Caco-2 (cell line): ENCODE data around the gene DIS3L2. TPM values are rescaled to one million over a fixed set of nuclear protein-coding genes. Genes with fewer than 3 reads are reported as not detected.
"Not testable (repeated sequence)": the region's sequence is repeated elsewhere in the genome, so short reads cannot be mapped to it uniquely, and the experiment has no call there.

Source experiments
- BruUV-seq: library from RNA; stranded (reverse); fragments of 400-500 nt; replicated peaks from 2 replicates; lab custom pipeline; 2021; lab: Mats Ljungman, UMichigan
- CTCF ChIA-PET: fragments of 300-600 bp; sonication (Branson Sonifier 250); formaldehyde crosslinking; loops from one replicate; lab custom pipeline; 2022; ENCODE audit warnings: antibody characterized with exemption; lab: Charles Lee
- POLR2A ChIA-PET: fragments of 300-600 bp; sonication (Branson Sonifier 250); formaldehyde crosslinking; loops from one replicate; lab custom pipeline; 2022; ENCODE audit warnings: antibody characterized with exemption; lab: Charles Lee
- DNase-seq, 2 experiments: peaks; one replicate each; pipeline versions ENCODE4 v3.0.0 to v3.0.0-alpha.2; 2020 to 2022
- H3K27me3 ChIP-seq: replicated peaks from 2 replicates; pipeline ENCODE4 v1.6.0; 2011; ENCODE audit warnings: low read length; ENCODE audit not compliant: control insufficient read depth, insufficient read depth
- H3K36me3 ChIP-seq: 2 replicates; pipeline ENCODE4 v1.5.1; 2011; ENCODE audit warnings: low read length; ENCODE audit not compliant: control insufficient read depth, insufficient read depth
- H3K4me1 ChIP-seq: fragments of 250-450 bp; sonication (Bioruptor Pico); 2 replicates; pipeline ENCODE4 v1.5.1; 2020; ENCODE audit warnings: mild to moderate bottlenecking
- H3K4me3 ChIP-seq: 2 replicates; pipeline ENCODE4 v1.5.1; 2011; ENCODE audit warnings: low read depth, mild to moderate bottlenecking, control low read depth, low read length
- H3K9me3 ChIP-seq: fragments of 250-450 bp; sonication (Bioruptor Pico); 2 replicates; pipeline ENCODE4 v1.5.1; 2020; ENCODE audit warnings: mild to moderate bottlenecking, moderate library complexity
- H3K27ac Mint-ChIP-seq: one replicate; pipeline ENCODE4 v1.8.0; 2022; ENCODE audit warnings: mixed read lengths; ENCODE audit not compliant: unreplicated experiment
- H3K27me3 Mint-ChIP-seq: one replicate; pipeline ENCODE4 v1.8.0; 2022; ENCODE audit warnings: mixed read lengths; ENCODE audit not compliant: insufficient read depth, unreplicated experiment
- H3K36me3 Mint-ChIP-seq: one replicate; pipeline ENCODE4 v1.8.0; 2022; ENCODE audit warnings: mild to moderate bottlenecking, mixed read lengths; ENCODE audit not compliant: insufficient read depth, unreplicated experiment
- H3K4me1 Mint-ChIP-seq: one replicate; pipeline ENCODE4 v1.8.0; 2022; ENCODE audit warnings: low read depth, mixed read lengths; ENCODE audit not compliant: unreplicated experiment
- H3K4me3 Mint-ChIP-seq: one replicate; pipeline ENCODE4 v1.8.0; 2022; ENCODE audit warnings: mild to moderate bottlenecking, moderate library complexity, mixed read lengths; ENCODE audit not compliant: unreplicated experiment
- H3K9me3 Mint-ChIP-seq: one replicate; pipeline ENCODE4 v1.8.0; 2022; ENCODE audit warnings: mixed read lengths; ENCODE audit not compliant: unreplicated experiment
- intact Hi-C: fragments of 100-400 bp; cut with micrococcal nuclease; formaldehyde crosslinking; loops from one replicate; pipeline ENCODE4 v1.10.0; 2022; ENCODE audit not compliant: unreplicated experiment
- total RNA-seq: library from RNA; stranded (reverse); gene quantifications from 2 replicates; pipeline ENCODE4 v1.2.3, GENCODE V29; 2022
- TF ChIP-seq, protein P1 (sequence below), 2 experiments: fragments of 200-600 bp in 1 of 2; IDR thresholded peaks; 1 replicate in 1 of 2; 2 replicates in 1 of 2; pipeline versions ENCODE4 v1.5.1 to v1.8.0; 2011 to 2022; ENCODE audit warnings: antibody characterized with exemption in 1 of 2, control low read depth in 1 of 2, inconsistent platforms in 1 of 2, low read depth in 1 of 2, low read length in 1 of 2, mild to moderate bottlenecking in 1 of 2, moderate library complexity in 1 of 2; ENCODE audit not compliant: insufficient read depth in 1 of 2, severe bottlenecking in 1 of 2, unreplicated experiment in 1 of 2

The DIS3L2 gene
- total RNA-seq, 1 experiment from 2014 or later, result 15.5 TPM

DNA sequence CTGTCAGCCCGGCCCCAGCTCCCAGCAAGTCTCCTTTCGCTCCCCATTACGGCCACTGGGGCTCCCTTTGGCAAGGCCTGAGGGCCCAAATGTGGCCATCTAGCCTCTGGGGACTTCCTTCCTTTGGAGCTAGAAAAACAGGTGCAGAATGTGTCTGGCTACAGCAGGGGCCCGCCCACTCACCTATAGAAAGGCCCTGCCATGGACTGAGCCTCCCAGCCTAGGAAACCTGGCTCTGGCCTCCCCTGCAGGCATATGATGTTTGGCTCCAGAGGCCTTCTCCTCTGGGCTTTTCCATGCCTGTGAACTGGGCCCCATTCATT lies 361.8 kb downstream of the DIS3L2 start:
- POLR2A ChIA-PET, result no interaction called here
- Mint-ChIP-seq H3K36me3 (no peaks in the 10 kb centered on the region), H3K9me3 (no peaks in the 10 kb centered on the region), H3K27ac (no peak overlapping the region), H3K27me3 (no peaks in the 10 kb centered on the region), H3K4me1 (no peaks in the 10 kb centered on the region), H3K4me3 (no peak overlapping the region)
- CTCF ChIA-PET, result no interaction called here
- Histone ChIP-seq H3K27me3 (no peaks in the 10 kb centered on the region), H3K4me1 (no peaks in the 10 kb centered on the region), H3K9me3 (no peaks in the 10 kb centered on the region), H3K4me3 (no peak overlapping the region), H3K36me3 (no peaks in the 10 kb centered on the region)
- intact Hi-C loops, result no loop called here
- DNase-seq, result no peak
- BruUV-seq, result no TSS peak
- TF ChIP-seq, protein P1, sequence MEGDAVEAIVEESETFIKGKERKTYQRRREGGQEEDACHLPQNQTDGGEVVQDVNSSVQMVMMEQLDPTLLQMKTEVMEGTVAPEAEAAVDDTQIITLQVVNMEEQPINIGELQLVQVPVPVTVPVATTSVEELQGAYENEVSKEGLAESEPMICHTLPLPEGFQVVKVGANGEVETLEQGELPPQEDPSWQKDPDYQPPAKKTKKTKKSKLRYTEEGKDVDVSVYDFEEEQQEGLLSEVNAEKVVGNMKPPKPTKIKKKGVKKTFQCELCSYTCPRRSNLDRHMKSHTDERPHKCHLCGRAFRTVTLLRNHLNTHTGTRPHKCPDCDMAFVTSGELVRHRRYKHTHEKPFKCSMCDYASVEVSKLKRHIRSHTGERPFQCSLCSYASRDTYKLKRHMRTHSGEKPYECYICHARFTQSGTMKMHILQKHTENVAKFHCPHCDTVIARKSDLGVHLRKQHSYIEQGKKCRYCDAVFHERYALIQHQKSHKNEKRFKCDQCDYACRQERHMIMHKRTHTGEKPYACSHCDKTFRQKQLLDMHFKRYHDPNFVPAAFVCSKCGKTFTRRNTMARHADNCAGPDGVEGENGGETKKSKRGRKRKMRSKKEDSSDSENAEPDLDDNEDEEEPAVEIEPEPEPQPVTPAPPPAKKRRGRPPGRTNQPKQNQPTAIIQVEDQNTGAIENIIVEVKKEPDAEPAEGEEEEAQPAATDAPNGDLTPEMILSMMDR (IDR thresholded peaks at IDR 0.05; ENCODE audit: insufficient read depth in 1 of 2, low read depth in 1 of 2, low read length in 1 of 2, severe bottlenecking in 1 of 2, unreplicated experiment in 1 of 2), result no peak

DNA sequence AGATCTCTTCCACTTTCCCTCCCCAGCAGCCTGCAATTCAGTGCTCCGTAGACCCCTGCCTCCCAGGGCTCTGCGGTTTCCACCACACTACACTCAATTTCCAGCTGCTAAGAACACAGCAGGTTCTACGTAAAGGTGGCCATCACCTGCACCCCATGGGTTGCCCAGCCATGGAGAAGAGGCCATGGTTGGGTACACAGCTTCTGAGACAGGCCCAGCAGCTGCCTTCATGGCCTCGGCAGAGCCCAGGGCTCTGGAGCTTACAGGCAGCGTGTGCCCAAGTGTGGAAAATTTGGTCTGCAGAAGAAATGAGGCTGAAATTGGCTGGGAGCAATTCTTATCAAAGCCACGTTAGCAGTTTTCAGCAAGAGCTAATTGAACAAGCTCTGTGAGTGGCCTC lies 362.5 kb downstream of the DIS3L2 start:
- intact Hi-C loops, H3K4me1 ChIP-seq, DNase-seq, H3K4me1 Mint-ChIP-seq, CTCF ChIA-PET, H3K9me3 ChIP-seq, H3K4me3 ChIP-seq, H3K9me3 Mint-ChIP-seq, H3K4me3 Mint-ChIP-seq, H3K27ac Mint-ChIP-seq, POLR2A ChIA-PET, H3K36me3 Mint-ChIP-seq, BruUV-seq, H3K36me3 ChIP-seq, H3K27me3 ChIP-seq, H3K27me3 Mint-ChIP-seq: not testable (repeated sequence)

DNA sequence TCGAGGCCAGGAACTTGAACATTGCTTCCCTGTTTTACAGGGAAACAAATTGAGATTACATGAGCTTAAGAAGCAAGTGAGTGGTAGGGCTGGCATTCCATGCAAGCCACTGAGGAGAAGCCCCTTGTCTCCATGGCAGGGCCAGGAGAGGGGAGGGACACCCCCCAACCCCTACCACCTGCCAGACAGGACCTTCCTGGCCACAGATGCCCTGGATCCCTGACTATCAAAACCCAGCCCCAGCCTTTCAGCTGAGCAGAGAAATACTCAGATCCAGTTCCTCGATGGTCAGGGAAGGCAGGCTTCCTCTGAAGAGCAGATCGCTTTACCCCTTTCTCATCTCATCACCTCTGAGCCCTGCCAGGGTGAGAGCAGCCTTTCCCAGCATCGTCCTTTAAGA lies 363.3 kb downstream of the DIS3L2 start:
- BruUV-seq, result no TSS peak

More for the DNA sequence above, 363.3 kb downstream of the DIS3L2 start:
- Histone ChIP-seq H3K4me1 (peaks cover under 1% of the 10 kb centered on the region), H3K36me3 (no peaks in the 10 kb centered on the region), H3K27me3 (no peaks in the 10 kb centered on the region), H3K9me3 (no peaks in the 10 kb centered on the region), H3K4me3 (no peak overlapping the region)
- Mint-ChIP-seq H3K27ac (no peak overlapping the region), H3K36me3 (no peaks in the 10 kb centered on the region), H3K9me3 (no peaks in the 10 kb centered on the region), H3K27me3 (no peaks in the 10 kb centered on the region), H3K4me3 (no peak overlapping the region), H3K4me1 (no peaks in the 10 kb centered on the region)
- TF ChIP-seq, protein P1 (IDR thresholded peaks at IDR 0.05; ENCODE audit: insufficient read depth in 1 of 2, low read depth in 1 of 2, low read length in 1 of 2, severe bottlenecking in 1 of 2, unreplicated experiment in 1 of 2), result no peak
- intact Hi-C loops, result loop anchor here (5.0 kb wide), 2 partner anchors 182 to 397 kb away; partner anchors contain the start of gene NPPC
- CTCF ChIA-PET, result no interaction called here
- peak in 1 of 2 experiments; percentile 9 for DNase-seq
- POLR2A ChIA-PET, result no interaction called here
